ENCODE measurements around the gene NDUFV3.
A peak's percentile ranks its signal among the peaks of the same experiment; 100 is the strongest.
"Not testable (repeated sequence)": the region's sequence is repeated elsewhere in the genome, so short reads cannot be mapped to it uniquely, and the experiment has no call there.

NDUFV3 gene

GRCh38 chr21:42908484-42908883 lies 15.4 kb downstream of the NDUFV3 start:
- H2AFZ ChIP-seq (ENCODE audit: low read length); H2BK120ac ChIP-seq (ENCODE audit: low read depth, low read length); H3K14ac ChIP-seq (ENCODE audit: low read length); H2BK5ac ChIP-seq (ENCODE audit: low read length); H3K27me3 ChIP-seq (ENCODE audit: control insufficient read depth in 3 of 3, insufficient read depth in 3 of 3, low read depth in 1 of 3, low read length in 3 of 3); H3K18ac ChIP-seq (ENCODE audit: low read length); H3K23ac ChIP-seq (ENCODE audit: low read depth, low read length, poor library complexity); H3K79me1 ChIP-seq (ENCODE audit: low read depth, low read length); H3K4me1 ChIP-seq (ENCODE audit: control insufficient read depth in 2 of 2, insufficient read depth in 1 of 2, low read depth in 1 of 2, low read length in 2 of 2); H3K4ac ChIP-seq (ENCODE audit: low read length); H3K4me2 ChIP-seq (ENCODE audit: insufficient read depth, low read length, poor library complexity, severe bottlenecking); H3K9ac ChIP-seq (ENCODE audit: low read depth, low read length, poor library complexity); H3K27ac ChIP-seq (replicated peaks; ENCODE audit: low read length); H2BK15ac ChIP-seq (ENCODE audit: low read length); DNase-seq (ENCODE audit: low spot score); H3K4me3 ChIP-seq (ENCODE audit: low read length in 2 of 2); H2AK5ac ChIP-seq (ENCODE audit: low read depth, low read length); H2BK12ac ChIP-seq (ENCODE audit: low read length); H4K91ac ChIP-seq (ENCODE audit: low read depth, low read length, poor library complexity); H4K8ac ChIP-seq (ENCODE audit: low read depth, low read length): not testable (repeated sequence)
- peaks cover 10 to 24% of the 10 kb centered on the region in 2 donors for H3K9me3 ChIP-seq (replicated peaks in 1 of 2; ENCODE audit: control insufficient read depth in 2 of 2, insufficient read depth in 1 of 2, low read depth in 1 of 2, low read length in 2 of 2)
- peaks cover 26 to 89% of the 10 kb centered on the region in 2 donors for H3K36me3 ChIP-seq (replicated peaks in 1 of 2; ENCODE audit: control insufficient read depth in 2 of 2, insufficient read depth in 2 of 2, low read length in 2 of 2)
- no CpG with 5 or more reads among the region's 9 CpGs for WGBS, 2 donors (ENCODE audit: extremely low coverage in 2 of 2, insufficient read length in 2 of 2, insufficient replicate concordance in 1 of 2)

- not testable (repeated sequence) for H3K18ac ChIP-seq (ENCODE audit: low read length); H2BK120ac ChIP-seq (ENCODE audit: low read depth, low read length); H2AFZ ChIP-seq (ENCODE audit: low read length); H4K8ac ChIP-seq (ENCODE audit: low read depth, low read length); H3K4me3 ChIP-seq (ENCODE audit: low read length in 2 of 2); H3K4ac ChIP-seq (ENCODE audit: low read length); H3K9ac ChIP-seq (ENCODE audit: low read depth, low read length, poor library complexity); H3K9me3 ChIP-seq (replicated peaks in 1 of 2; ENCODE audit: control insufficient read depth in 2 of 2, insufficient read depth in 1 of 2, low read depth in 1 of 2, low read length in 2 of 2); H2BK5ac ChIP-seq (ENCODE audit: low read length); H3K4me1 ChIP-seq (ENCODE audit: control insufficient read depth in 2 of 2, insufficient read depth in 1 of 2, low read depth in 1 of 2, low read length in 2 of 2); DNase-seq (ENCODE audit: low spot score); H4K91ac ChIP-seq (ENCODE audit: low read depth, low read length, poor library complexity); H3K4me2 ChIP-seq (ENCODE audit: insufficient read depth, low read length, poor library complexity, severe bottlenecking); H2AK5ac ChIP-seq (ENCODE audit: low read depth, low read length); H3K79me1 ChIP-seq (ENCODE audit: low read depth, low read length); H3K27me3 ChIP-seq (ENCODE audit: control insufficient read depth in 3 of 3, insufficient read depth in 3 of 3, low read depth in 1 of 3, low read length in 3 of 3); H3K14ac ChIP-seq (ENCODE audit: low read length); H3K27ac ChIP-seq (replicated peaks; ENCODE audit: low read length); H3K23ac ChIP-seq (ENCODE audit: low read depth, low read length, poor library complexity); H2BK15ac ChIP-seq (ENCODE audit: low read length); H2BK12ac ChIP-seq (ENCODE audit: low read length)
- WGBS, 2 donors (ENCODE audit: extremely low coverage in 2 of 2, insufficient read length in 2 of 2, insufficient replicate concordance in 1 of 2), result no CpG with 5 or more reads among the region's 6 CpGs
- H3K36me3 ChIP-seq (replicated peaks in 1 of 2; ENCODE audit: control insufficient read depth in 2 of 2, insufficient read depth in 2 of 2, low read length in 2 of 2), result peaks cover 6 to 57% of the 10 kb centered on the region in 2 donors
Observed at GRCh38 chr21:42911920-42912319, 18.8 kb downstream of the NDUFV3 start.

GRCh38 chr21:42913476-42913875 lies 20.4 kb downstream of the NDUFV3 start:
- Histone ChIP-seq H2AFZ (ENCODE audit: low read length) (no peak overlapping the region), H2BK15ac (ENCODE audit: low read length) (no peak overlapping the region), H3K27ac (replicated peaks; ENCODE audit: low read length) (no peak overlapping the region)

GRCh38 chr21:42918291-42918690 lies 25.2 kb downstream of the NDUFV3 start:
- no peak overlapping the region for H3K9ac ChIP-seq (ENCODE audit: low read depth, low read length, poor library complexity)
- H3K4ac ChIP-seq (ENCODE audit: low read length), result no peak overlapping the region
- no peak overlapping the region for H3K18ac ChIP-seq (ENCODE audit: low read length)
- H3K4me3 ChIP-seq (ENCODE audit: low read length in 2 of 2), result no peak overlapping the region
- no peak overlapping the region for H3K4me2 ChIP-seq (ENCODE audit: insufficient read depth, low read length, poor library complexity, severe bottlenecking)
- H3K14ac ChIP-seq (ENCODE audit: low read length), result no peak overlapping the region
- H3K79me1 ChIP-seq (ENCODE audit: low read depth, low read length), result no peaks in the 10 kb centered on the region
- H2AK5ac ChIP-seq (ENCODE audit: low read depth, low read length), result no peak overlapping the region
- H2BK5ac ChIP-seq (ENCODE audit: low read length), result no peak overlapping the region
- H3K36me3 ChIP-seq (replicated peaks in 1 of 2; ENCODE audit: control insufficient read depth in 2 of 2, insufficient read depth in 2 of 2, low read length in 2 of 2), result peaks cover 0 to 1% of the 10 kb centered on the region in 2 donors
- no peak overlapping the region for H2BK120ac ChIP-seq (ENCODE audit: low read depth, low read length)
- H3K27ac ChIP-seq (replicated peaks; ENCODE audit: low read length), result no peak overlapping the region
- no peaks in the 10 kb centered on the region for H3K9me3 ChIP-seq (replicated peaks in 1 of 2; ENCODE audit: control insufficient read depth in 2 of 2, insufficient read depth in 1 of 2, low read depth in 1 of 2, low read length in 2 of 2)
- H3K27me3 ChIP-seq (ENCODE audit: control insufficient read depth in 3 of 3, insufficient read depth in 3 of 3, low read depth in 1 of 3, low read length in 3 of 3), result no peaks in the 10 kb centered on the region
- DNase-seq (ENCODE audit: low spot score), result no peak
- H2BK12ac ChIP-seq (ENCODE audit: low read length), result no peak overlapping the region
- WGBS, 2 donors (ENCODE audit: extremely low coverage in 2 of 2, insufficient read length in 2 of 2, insufficient replicate concordance in 1 of 2), result no CpG with 5 or more reads among the region's 6 CpGs
- H3K4me1 ChIP-seq (ENCODE audit: control insufficient read depth in 2 of 2, insufficient read depth in 1 of 2, low read depth in 1 of 2, low read length in 2 of 2), result no peaks in the 10 kb centered on the region
- no peak overlapping the region for H4K8ac ChIP-seq (ENCODE audit: low read depth, low read length)
- H4K91ac ChIP-seq (ENCODE audit: low read depth, low read length, poor library complexity), result no peak overlapping the region
- no peak overlapping the region for H3K23ac ChIP-seq (ENCODE audit: low read depth, low read length, poor library complexity)
- H2BK15ac ChIP-seq (ENCODE audit: low read length), result no peak overlapping the region
- H2AFZ ChIP-seq (ENCODE audit: low read length), result no peak overlapping the region

More at GRCh38 chr21:42913476-42913875, 20.4 kb downstream of the NDUFV3 start:
- Histone ChIP-seq H3K14ac (ENCODE audit: low read length) (no peak overlapping the region), H3K36me3 (replicated peaks in 1 of 2; ENCODE audit: control insufficient read depth in 2 of 2, insufficient read depth in 2 of 2, low read length in 2 of 2) (peaks cover 6 to 42% of the 10 kb centered on the region in 2 donors), H3K4me3 (ENCODE audit: low read length in 2 of 2) (no peak overlapping the region), H3K23ac (ENCODE audit: low read depth, low read length, poor library complexity) (peak overlapping the region; percentile 17), H2BK5ac (ENCODE audit: low read length) (no peak overlapping the region), H3K9ac (ENCODE audit: low read depth, low read length, poor library complexity) (no peak overlapping the region), H3K79me1 (ENCODE audit: low read depth, low read length) (no peaks in the 10 kb centered on the region), H2BK120ac (ENCODE audit: low read depth, low read length) (no peak overlapping the region), H3K4me1 (ENCODE audit: control insufficient read depth in 2 of 2, insufficient read depth in 1 of 2, low read depth in 1 of 2, low read length in 2 of 2) (no peaks in the 10 kb centered on the region), H3K18ac (ENCODE audit: low read length) (no peak overlapping the region), H3K4ac (ENCODE audit: low read length) (peak overlapping the region; percentile 37), H2BK12ac (ENCODE audit: low read length) (no peak overlapping the region), H3K4me2 (ENCODE audit: insufficient read depth, low read length, poor library complexity, severe bottlenecking) (no peak overlapping the region), H4K8ac (ENCODE audit: low read depth, low read length) (no peak overlapping the region), H3K9me3 (replicated peaks in 1 of 2; ENCODE audit: control insufficient read depth in 2 of 2, insufficient read depth in 1 of 2, low read depth in 1 of 2, low read length in 2 of 2) (no peaks in the 10 kb centered on the region), H4K91ac (ENCODE audit: low read depth, low read length, poor library complexity) (no peak overlapping the region), H2AK5ac (ENCODE audit: low read depth, low read length) (no peak overlapping the region), H3K27me3 (ENCODE audit: control insufficient read depth in 3 of 3, insufficient read depth in 3 of 3, low read depth in 1 of 3, low read length in 3 of 3) (no peaks in the 10 kb centered on the region)
- no peak for DNase-seq (ENCODE audit: low spot score)
- no CpG with 5 or more reads among the region's 7 CpGs for WGBS, 2 donors (ENCODE audit: extremely low coverage in 2 of 2, insufficient read length in 2 of 2, insufficient replicate concordance in 1 of 2)
